Stimulated activated CD8-positive, alpha-beta memory T cell treated with anti-CD3 and anti-CD28 coated beads, Interleukin-4, amount 100 ng/mL, for 24 hours (primary cell): Measurements from ENCODE around the gene GRB7.

ENCODE experiments used
- DNase-seq: peaks from one replicate; pipeline ENCODE4 v3.0.0-alpha.2; 2020; ENCODE audit warnings: low read depth

GRB7 gene

GRCh38 chr17:39772987-39773934, 35.5 kb downstream of the GRB7 start:
- no peak for DNase-seq

DNA sequence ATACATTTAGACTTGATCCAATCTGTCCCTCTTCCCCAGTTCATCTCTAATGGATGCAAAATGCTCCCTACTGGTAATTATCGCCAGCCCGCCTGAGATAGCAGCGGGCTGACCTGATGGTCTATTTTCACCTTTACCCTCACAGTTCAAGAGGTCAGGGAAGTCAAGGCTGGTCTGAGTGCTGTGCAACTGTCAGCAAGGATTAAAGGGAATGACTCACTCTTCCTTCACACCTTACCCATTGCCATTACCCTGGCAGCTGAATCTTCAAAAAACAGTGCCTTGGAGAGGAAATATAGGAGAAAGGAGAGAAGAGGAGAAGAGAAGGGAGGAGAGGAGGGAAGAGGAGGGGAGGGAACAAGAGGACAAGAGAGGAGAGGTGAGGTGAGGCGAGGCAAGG, 36.3 kb downstream of the GRB7 start:
- DNase-seq = no peak

DNA sequence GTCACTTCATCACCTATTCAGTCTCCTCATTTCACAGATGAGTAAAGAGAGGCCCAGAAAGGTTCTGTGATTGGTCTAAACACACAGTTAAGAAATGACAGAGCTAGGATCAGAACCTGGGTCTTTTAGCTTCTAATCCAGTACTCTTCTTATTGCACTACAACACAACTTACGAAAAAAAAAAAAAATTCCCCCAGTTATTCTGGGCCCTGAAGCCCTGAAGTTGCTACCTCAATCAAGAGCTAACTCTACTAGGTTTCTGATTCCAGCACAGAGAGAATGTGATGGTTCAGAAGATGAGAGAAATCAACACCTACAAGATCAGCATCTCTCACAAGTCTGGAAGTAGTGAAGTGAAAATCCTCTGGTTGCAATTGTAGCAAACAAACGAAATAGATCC, 37.3 kb downstream of the GRB7 start:
- DNase-seq = no peak

- DNase-seq = no peak
Observed at GRCh38 chr17:39776252-39776651, 38.5 kb downstream of the GRB7 start.

GRCh38 chr17:39777534-39778365, 40.0 kb downstream of the GRB7 start:
- no peak for DNase-seq

DNA sequence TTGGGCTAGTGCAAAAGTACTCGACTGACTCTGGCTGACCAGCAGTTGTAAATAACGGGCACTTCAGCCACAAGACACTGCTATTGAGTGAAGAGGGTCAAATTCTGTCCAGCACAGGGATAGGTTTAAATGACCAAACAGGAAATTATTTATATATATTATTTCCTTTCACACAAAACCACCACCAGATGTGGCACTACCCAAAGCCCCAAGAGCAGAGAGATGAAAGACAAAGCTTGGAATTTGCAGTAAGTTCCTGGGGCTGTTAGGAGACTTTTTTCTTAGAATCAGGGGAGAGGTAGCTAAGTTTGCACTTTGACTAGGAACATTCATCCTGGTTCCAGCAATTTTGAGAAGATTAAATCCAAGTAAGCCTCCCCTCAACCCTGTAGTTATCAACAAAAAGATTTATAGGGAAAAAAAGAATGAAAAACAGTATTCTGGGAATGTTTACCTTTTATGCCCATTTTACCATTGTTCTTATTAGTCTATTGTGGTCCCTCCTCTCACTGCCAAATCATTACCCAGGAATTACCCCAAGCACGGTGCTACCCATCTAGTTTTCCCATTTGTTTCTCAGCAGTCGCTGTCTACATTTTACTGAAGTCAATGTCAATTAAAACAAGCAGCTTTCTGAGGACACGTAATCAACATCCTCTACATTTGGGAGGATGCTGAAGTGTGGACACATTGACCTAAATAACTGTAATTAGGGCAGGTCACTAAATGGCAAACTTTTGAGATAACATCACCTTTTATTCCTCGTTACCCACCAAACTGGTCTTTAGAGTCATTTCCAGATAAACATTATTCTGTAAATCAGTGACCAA, 43.5 kb downstream of the GRB7 start:
- no peak for DNase-seq

- no peak for DNase-seq
Observed at GRCh38 chr17:39781861-39782213, 44.1 kb downstream of the GRB7 start.

GRCh38 chr17:39782481-39782880, 44.7 kb downstream of the GRB7 start:
- no peak for DNase-seq

- DNase-seq = no peak
Observed at GRCh38 chr17:39782980-39783379, 45.2 kb downstream of the GRB7 start.

GRCh38 chr17:39787041-39787440, 49.3 kb downstream of the GRB7 start:
- DNase-seq = no peak

DNA sequence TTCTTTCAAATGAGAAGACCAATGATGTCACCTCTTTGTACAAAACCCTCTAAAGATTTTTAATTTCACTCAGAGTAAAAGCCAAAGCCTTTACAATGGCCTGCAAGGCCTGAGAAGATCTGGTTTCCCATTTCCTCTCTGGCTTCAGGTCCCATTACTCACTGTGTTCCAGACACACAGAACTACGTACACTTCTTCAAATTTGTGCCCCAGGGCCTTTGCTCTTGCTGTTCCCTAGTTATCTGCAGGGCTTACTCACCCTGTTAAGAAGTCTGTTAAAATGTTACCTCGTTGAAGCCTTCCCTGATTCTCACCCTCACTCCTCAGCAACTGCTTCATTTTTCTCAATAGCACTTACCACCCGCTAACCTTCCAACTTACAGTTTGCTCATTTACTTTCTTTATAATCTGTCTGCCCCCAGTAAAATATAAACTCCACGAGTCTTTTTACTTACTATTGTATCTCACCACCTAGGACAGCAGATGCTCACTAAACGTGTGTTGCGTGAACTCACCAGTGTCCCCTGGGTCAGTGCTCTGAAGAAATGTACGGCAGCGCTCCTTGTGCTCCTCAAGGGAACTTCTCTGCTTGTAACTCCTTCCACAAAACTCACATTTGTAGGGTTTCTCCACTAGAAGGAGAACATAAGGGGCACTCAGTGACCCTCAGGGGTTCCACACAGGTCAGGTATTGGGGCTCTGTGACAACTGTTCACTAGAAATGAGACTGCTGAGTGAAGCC, 50.2 kb downstream of the GRB7 start:
- DNase-seq = no peak

DNA sequence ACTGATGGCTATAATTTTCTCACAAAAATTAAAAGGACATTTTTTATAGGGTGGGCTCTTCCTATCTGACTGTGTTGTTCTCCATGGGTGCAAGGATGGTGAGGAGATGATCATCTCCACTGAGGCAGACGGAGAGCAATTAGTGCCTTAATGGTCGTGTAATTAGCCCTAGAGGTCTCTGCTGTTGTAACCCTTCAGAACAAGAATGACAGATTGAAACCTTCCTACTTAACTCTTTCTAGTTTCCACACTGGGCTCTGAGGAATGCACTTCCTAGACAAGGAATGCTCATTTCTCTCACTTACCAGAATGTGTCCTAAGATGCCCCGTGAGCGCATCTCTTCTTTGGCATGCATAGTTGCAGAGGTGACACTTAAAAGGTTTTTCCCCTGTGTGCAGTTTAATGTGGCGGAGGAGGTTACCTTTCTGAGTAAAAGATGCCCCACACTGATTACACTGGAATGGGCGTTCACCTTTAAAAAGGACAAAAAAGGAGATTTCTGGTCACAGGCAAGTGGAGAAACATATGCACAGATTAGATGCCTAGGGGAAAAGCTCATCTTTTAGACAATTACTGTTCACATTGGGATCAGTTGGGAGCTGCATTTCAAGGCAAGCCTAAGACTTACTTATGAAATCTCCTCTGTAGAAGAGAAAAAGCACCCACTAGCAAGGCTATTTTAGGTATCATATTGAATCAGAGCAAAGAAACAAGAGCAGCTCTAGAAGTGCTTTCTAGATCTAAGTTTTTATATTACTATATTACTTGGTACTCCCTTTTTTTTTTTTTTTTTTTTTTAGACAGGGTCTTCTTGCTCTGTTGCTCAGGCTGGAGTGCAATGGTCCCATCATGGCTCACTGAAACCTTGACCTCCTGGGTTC, 53.6 kb downstream of the GRB7 start:
- DNase-seq = no peak

- DNase-seq = no peak
Observed at GRCh38 chr17:39792526-39793221, 54.9 kb downstream of the GRB7 start.

DNA sequence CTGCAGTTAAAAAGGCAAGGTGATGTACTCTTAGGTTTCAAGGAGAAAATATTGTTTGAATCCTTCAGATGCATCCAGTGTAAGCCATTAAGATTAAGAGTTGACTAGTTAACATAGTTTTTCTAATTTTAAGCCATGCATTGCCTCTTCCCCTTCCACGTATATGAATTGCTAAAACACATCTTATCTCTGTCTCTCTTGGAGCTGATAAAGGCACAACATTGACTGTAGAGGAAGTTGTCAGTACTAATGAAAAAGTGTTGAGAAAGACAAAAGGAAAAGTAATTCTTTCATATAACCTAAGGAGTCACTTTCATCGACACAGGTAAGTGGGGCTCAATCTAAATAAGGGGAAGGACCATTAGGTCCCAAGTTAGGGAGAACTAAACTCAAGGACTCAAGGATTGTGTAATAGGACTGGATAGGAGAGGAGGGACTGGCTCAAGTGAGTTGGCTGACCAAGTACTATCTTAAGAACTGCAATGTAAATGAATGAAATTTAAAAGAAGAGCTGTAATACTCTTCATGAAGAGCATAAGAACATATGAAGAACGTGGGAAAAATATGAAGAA, 55.6 kb downstream of the GRB7 start:
- DNase-seq = no peak

DNA sequence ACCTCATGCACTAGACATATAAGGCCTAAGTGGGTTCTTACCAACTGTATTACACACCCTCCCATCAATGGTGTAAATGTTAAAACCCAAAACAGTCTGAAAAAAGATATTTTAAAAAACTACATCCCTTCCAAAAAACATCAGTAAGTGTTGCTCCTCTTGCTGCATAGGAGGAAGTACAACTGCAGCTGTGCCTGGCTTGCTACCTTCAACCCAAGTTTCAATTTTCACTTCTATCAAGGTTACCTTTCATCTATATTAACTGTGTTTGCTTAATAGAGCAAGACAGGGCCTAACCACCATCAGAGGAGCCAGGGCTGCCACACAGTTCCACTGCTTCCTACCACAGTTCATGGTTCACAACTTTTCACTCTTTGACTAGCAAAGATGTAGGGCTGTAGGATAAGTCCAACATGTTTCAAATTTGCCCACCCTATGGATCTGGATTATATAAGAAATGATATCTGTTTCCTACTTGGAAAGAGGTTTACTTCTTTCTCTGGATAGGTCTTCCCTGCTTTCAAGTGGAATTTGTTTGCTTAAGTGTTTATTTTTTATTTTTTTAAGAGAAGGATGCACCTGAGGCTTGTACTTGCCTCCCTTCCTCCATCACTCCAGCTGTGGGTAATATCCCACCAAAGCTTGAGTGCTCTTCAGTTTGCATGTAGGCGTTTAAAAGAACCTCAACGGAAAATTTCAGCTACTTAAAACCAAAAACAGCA, 56.7 kb downstream of the GRB7 start:
- no peak for DNase-seq
